Measurements from ENCODE around the gene EGLN2. TPM values are rescaled to one million over a fixed set of nuclear protein-coding genes. Genes with fewer than 3 reads are reported as not detected.
A peak's percentile ranks its signal among the peaks of the same experiment; 100 is the strongest.

The EGLN2 gene
- total RNA-seq, 1 donor from 2014 or later: 188 TPM

DNA sequence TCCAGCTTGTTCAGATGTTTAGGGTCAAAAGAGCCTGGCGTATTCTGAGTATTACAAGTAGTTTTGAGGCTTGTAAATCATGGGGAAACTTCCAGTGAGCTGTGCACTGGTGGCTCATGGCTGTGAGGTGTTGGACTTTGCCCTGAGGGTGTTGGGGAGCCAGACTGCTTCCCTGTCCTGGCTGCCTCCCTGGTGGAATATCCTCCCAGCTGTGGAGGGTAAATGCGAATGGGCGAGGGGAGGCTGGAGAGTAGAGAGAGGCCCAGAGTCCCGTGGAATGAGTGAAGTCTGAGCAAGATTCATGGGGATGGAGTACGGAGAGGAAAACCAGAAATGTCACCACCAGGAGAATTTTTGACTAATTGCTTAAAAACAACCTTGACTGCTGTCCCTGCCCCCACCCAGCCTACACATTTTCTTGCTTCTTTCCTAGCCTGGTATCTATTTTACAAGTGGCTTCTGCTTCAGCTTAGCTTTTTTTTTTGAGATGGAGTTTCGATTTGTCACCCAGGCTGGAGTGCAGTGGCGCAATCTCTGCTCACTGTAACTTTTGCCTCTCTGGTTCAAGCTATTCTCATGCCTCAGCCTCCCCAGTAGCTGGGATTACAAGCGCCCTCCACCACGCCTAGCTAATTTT is 44.3 kb upstream of the EGLN2 start:
- no peaks in the 10 kb centered on the region for H3K9me3 ChIP-seq
- no peak for ATAC-seq
- no peak for DNase-seq
- peak overlapping the region; percentile 25 for H3K4me3 ChIP-seq
- intact Hi-C loops (cut with DNase I): no loop called here
- no peaks in the 10 kb centered on the region for H3K27me3 ChIP-seq (ENCODE audit: low read depth)
- TF ChIP-seq, protein P1, sequence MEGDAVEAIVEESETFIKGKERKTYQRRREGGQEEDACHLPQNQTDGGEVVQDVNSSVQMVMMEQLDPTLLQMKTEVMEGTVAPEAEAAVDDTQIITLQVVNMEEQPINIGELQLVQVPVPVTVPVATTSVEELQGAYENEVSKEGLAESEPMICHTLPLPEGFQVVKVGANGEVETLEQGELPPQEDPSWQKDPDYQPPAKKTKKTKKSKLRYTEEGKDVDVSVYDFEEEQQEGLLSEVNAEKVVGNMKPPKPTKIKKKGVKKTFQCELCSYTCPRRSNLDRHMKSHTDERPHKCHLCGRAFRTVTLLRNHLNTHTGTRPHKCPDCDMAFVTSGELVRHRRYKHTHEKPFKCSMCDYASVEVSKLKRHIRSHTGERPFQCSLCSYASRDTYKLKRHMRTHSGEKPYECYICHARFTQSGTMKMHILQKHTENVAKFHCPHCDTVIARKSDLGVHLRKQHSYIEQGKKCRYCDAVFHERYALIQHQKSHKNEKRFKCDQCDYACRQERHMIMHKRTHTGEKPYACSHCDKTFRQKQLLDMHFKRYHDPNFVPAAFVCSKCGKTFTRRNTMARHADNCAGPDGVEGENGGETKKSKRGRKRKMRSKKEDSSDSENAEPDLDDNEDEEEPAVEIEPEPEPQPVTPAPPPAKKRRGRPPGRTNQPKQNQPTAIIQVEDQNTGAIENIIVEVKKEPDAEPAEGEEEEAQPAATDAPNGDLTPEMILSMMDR (IDR thresholded peaks at IDR 0.05): no peak
- H3K36me3 ChIP-seq: peaks cover 55% of the 10 kb centered on the region
- peaks cover 54% of the 10 kb centered on the region for H3K4me1 ChIP-seq
- peak overlapping the region; percentile 8 for H3K27ac ChIP-seq

DNA sequence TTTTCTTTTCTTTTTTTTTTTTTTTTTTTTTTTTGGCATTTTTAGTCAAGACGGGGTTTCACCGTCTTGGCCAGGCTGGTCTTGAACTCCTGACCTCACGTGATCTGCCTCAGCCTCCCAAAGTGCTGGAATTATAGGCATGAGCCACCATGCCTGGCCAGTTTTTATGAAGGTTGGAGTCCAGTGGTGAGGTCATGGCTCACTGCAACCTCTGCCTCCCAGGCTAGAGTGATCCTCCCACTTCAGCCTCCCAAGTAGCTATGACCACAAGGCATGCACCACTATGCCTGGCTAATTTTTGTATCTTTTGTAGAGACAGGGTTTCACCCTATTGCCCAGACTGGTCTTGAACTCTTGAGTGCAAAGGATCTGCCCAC is 43.8 kb upstream of the EGLN2 start:
- no peak for DNase-seq
- ATAC-seq: no peak
- H3K27ac ChIP-seq: peak overlapping the region; percentile 36
- peak overlapping the region; percentile 25 for H3K4me3 ChIP-seq
- TF ChIP-seq, protein P1 (IDR thresholded peaks at IDR 0.05): no peak
- H3K27me3 ChIP-seq (ENCODE audit: low read depth): no peaks in the 10 kb centered on the region
- intact Hi-C loops (cut with DNase I): no loop called here
- H3K4me1 ChIP-seq: peaks cover 52% of the 10 kb centered on the region
- H3K9me3 ChIP-seq: no peaks in the 10 kb centered on the region
- H3K36me3 ChIP-seq: peaks cover 60% of the 10 kb centered on the region

DNA sequence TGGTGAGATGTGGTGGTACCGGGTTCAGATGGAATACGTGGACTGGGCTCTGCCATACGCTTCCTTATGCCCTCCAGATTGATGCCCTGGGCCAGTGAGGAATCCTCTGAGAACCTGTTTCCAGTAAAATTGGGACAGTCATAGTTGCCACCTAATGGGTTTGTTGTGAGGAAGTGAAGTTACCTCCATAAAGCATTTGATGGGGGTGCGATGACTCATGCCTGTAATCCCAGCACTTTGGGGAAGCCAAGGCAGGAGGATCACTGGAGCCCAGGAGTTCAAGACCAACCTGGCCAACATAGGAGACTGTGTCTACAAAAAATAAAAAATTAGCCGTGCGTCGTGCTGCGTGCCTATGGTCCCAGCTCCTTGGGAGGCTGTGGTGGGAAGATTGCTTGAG is 43.2 kb upstream of the EGLN2 start:
- H3K9me3 ChIP-seq: no peaks in the 10 kb centered on the region
- no peak overlapping the region for H3K4me3 ChIP-seq
- intact Hi-C loops (cut with DNase I): no loop called here
- TF ChIP-seq, protein P1 (IDR thresholded peaks at IDR 0.05): no peak
- no peaks in the 10 kb centered on the region for H3K27me3 ChIP-seq (ENCODE audit: low read depth)
- no peak overlapping the region for H3K27ac ChIP-seq
- no peak for DNase-seq
- peaks cover 52% of the 10 kb centered on the region for H3K4me1 ChIP-seq
- ATAC-seq: no peak
- peaks cover 66% of the 10 kb centered on the region for H3K36me3 ChIP-seq

DNA sequence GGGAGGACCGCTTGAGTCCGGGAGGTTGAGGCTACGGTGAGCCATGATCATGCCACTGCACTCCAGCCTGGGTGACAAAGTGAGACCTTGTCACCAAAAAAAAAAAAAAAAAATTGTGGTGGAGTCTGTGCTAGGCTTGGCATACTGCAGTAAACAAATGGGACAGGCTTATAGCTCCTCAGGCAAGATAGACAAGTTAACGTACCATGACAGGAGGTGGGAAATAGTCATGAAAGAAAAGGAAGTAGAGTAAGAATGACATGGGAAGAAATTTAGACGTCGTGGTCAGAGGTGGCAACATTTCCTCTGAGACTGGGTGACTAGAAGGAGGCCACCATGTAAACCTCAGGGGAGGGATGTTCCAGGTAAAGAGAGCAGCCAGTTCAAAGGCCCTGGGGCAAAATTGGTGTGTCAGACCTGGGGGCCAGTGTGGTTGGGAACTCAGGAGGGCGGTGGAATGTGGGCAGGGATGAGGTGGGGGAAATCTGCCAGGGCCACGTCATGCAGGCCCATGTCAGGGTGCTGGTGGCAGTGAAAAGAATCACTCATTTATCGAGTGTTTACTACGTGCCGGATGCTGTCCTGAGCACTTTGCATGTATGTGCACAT is 42.4 kb upstream of the EGLN2 start:
- H3K4me3 ChIP-seq: no peak overlapping the region
- DNase-seq: no peak
- H3K27ac ChIP-seq: no peak overlapping the region
- no peaks in the 10 kb centered on the region for H3K27me3 ChIP-seq (ENCODE audit: low read depth)
- ATAC-seq: peak; percentile 31 to 44
- intact Hi-C loops (cut with DNase I): no loop called here
- peaks cover 52% of the 10 kb centered on the region for H3K4me1 ChIP-seq
- H3K36me3 ChIP-seq: peaks cover 74% of the 10 kb centered on the region
- TF ChIP-seq, protein P1 (IDR thresholded peaks at IDR 0.05): no peak
- no peaks in the 10 kb centered on the region for H3K9me3 ChIP-seq

DNA sequence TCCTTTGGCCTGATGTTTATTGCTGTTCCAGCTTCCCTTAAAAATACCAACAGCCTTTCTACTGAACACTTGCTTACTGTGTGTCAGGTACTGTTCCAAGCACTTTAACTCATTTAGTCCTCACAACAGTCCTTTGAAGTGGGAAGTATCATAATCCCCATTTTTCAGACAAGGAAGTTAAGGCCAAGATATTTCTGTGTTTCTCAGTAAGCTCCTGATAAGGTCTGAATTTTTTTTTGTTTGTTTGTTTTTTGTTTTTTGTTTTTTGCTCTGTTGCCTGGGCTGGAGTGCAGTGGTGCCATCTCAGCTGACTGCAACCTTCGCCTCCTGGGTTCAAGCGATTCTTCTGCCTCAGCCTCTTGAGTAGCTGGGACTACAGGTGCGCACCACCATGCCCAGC is 40.5 kb upstream of the EGLN2 start:
- no peak overlapping the region for H3K4me3 ChIP-seq
- H3K27me3 ChIP-seq (ENCODE audit: low read depth): no peaks in the 10 kb centered on the region
- DNase-seq (no peak), ATAC-seq (no peak)
- intact Hi-C loops (cut with DNase I): no loop called here
- peaks cover 93% of the 10 kb centered on the region for H3K36me3 ChIP-seq
- TF ChIP-seq, protein P1 (IDR thresholded peaks at IDR 0.05): no peak
- H3K9me3 ChIP-seq: no peaks in the 10 kb centered on the region
- H3K4me1 ChIP-seq: peaks cover 37% of the 10 kb centered on the region
- H3K27ac ChIP-seq: no peak overlapping the region
